ENCODE measurements around the gene PIGR. TPM values are rescaled to one million over a fixed set of nuclear protein-coding genes. Genes with fewer than 3 reads are reported as not detected.
A peak's percentile ranks its signal among the peaks of the same experiment; 100 is the strongest.

Gene PIGR
- total RNA-seq, 2 donors from 2014 or later = not detected

DNA sequence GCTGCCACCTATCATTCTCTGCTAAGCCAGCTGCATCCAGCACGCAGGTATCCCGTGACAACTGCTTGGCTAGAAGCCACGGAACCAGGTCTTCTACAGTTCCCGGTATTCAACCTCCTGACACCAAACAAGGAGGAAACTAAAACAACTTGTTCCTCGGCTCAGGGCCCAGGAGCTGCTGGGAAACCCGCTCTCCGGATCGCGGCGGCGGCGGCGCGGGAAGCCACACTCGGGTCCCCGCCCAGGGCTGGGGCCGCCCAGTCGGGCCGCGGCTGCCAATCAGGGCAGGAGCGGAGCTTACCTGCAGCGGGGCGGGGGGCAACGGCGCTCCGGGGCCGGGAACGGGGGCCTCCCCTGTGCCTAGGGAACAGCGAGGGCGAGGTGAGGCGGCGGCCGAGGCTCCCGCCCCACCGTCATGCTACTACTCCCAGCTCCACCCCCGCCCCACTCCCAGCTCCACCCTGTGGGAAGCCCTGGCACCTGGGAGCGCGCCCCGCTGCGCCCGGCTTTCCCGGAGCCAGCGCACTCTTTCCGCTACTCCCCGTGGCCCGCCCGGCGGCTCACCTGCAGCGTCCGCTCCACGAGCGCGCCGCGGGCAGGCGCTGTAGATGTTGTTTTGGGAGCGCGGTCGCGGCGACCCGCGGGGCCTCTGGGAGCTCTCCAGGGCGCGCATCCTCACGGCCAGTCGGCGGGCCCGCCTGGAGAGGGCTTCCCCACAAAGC lies 36.9 kb downstream of the PIGR start:
- no peaks in the 10 kb centered on the region for H3K4me1 ChIP-seq (ENCODE audit: control insufficient read depth, insufficient read depth, low read length)
- H3K27ac Mint-ChIP-seq = no peak overlapping the region
- no peaks in the 10 kb centered on the region for H3K36me3 ChIP-seq (ENCODE audit: control insufficient read depth, insufficient read depth, low read length)
- no peaks in the 10 kb centered on the region for H3K36me3 Mint-ChIP-seq (ENCODE audit: low read depth)
- DNase-seq = peak; percentile 90
- peaks cover 73% of the 10 kb centered on the region for H3K27me3 Mint-ChIP-seq (ENCODE audit: insufficient read depth)
- H3K9me3 Mint-ChIP-seq = no peaks in the 10 kb centered on the region
- TF ChIP-seq, protein P1, sequence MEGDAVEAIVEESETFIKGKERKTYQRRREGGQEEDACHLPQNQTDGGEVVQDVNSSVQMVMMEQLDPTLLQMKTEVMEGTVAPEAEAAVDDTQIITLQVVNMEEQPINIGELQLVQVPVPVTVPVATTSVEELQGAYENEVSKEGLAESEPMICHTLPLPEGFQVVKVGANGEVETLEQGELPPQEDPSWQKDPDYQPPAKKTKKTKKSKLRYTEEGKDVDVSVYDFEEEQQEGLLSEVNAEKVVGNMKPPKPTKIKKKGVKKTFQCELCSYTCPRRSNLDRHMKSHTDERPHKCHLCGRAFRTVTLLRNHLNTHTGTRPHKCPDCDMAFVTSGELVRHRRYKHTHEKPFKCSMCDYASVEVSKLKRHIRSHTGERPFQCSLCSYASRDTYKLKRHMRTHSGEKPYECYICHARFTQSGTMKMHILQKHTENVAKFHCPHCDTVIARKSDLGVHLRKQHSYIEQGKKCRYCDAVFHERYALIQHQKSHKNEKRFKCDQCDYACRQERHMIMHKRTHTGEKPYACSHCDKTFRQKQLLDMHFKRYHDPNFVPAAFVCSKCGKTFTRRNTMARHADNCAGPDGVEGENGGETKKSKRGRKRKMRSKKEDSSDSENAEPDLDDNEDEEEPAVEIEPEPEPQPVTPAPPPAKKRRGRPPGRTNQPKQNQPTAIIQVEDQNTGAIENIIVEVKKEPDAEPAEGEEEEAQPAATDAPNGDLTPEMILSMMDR (conservative IDR thresholded peaks at IDR 0.05) = peak; percentile 2
- H3K9ac ChIP-seq (ENCODE audit: extremely low read depth, low read length, poor library complexity, severe bottlenecking) = no peak overlapping the region
- peaks cover 61% of the 10 kb centered on the region for H3K27me3 ChIP-seq (ENCODE audit: control insufficient read depth, insufficient read depth, low read length, poor library complexity, severe bottlenecking)
- WGBS, 2 experiments (ENCODE audit: insufficient coverage in 1 of 2, insufficient read length in 1 of 2) = 1 to 2% methylated on average over 32 to 69 of the region's 69 CpGs
- H3K4me1 Mint-ChIP-seq = peaks cover 4% of the 10 kb centered on the region
- H3K4me3 Mint-ChIP-seq = peak overlapping the region; percentile 54
- H3K9me3 ChIP-seq (ENCODE audit: control insufficient read depth, low read length) = no peaks in the 10 kb centered on the region
- no peak overlapping the region for H3K27ac ChIP-seq (ENCODE audit: low read depth, low read length)
- peak overlapping the region; percentile 77 for H3K4me3 ChIP-seq (ENCODE audit: low read length)

DNA sequence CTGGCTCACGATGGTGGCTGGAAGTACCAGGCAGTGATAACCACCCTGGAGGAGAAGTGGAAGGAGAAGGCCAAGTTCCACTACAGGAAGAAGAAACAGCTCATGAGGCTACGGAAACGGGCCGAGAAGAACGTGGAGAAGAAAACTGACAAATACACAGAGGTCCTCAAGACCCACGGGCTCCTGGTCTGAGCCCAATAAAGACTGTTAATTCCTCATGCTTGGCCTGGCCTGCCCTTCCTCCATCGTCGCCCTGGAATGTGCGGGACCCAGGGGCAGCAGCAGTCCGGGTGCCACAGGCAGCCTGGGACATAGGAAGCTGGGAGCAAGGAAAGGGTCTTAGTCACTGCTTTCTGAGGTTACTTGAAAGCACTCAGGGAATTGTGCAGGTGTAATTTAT lies 38.2 kb downstream of the PIGR start:
- peaks cover 4% of the 10 kb centered on the region for H3K4me1 Mint-ChIP-seq
- H3K27me3 Mint-ChIP-seq (ENCODE audit: insufficient read depth) = peaks cover 69% of the 10 kb centered on the region
- no peaks in the 10 kb centered on the region for H3K9me3 ChIP-seq (ENCODE audit: control insufficient read depth, low read length)

DNA sequence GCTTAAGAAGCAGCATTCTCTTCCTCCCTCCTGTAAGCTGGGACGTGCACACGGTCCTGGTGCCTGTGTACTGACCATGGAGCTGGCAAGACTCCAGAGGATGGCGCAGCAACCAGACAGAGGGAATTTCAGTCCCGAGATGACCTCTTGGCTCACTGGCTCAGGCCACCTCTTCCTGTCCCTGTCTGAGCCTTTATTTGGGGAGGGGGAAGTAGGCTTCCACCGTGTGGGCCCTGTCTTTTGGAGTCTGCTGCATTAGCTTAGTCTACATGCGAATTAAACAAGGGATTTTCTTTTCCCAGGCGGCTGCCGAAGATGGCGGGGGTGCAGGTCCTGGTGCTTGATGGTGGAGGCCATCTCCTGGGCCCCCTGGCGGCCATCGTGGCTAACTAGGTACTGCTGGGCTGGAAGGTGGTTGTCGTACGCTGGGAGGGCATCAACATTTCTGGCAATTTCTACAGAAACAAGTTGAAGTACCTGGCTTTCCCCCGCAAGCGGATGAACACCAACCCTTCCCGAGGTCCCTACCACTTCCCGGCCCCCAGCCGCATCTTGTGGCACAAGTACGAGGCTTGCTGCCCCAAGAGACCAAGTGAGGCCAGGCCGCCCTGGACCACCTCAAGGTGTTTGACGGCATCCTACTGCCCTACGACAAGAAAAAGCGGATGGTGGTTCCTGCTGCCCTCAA lies 38.8 kb downstream of the PIGR start:
- Mint-ChIP-seq H3K27ac (no peak overlapping the region), H3K27me3 (ENCODE audit: insufficient read depth) (peaks cover 66% of the 10 kb centered on the region), H3K4me1 (peaks cover 4% of the 10 kb centered on the region), H3K4me3 (no peak overlapping the region), H3K36me3 (ENCODE audit: low read depth) (no peaks in the 10 kb centered on the region), H3K9me3 (no peaks in the 10 kb centered on the region)
- Histone ChIP-seq H3K9me3 (ENCODE audit: control insufficient read depth, low read length) (no peaks in the 10 kb centered on the region), H3K27me3 (ENCODE audit: control insufficient read depth, insufficient read depth, low read length, poor library complexity, severe bottlenecking) (peaks cover 60% of the 10 kb centered on the region), H3K9ac (ENCODE audit: extremely low read depth, low read length, poor library complexity, severe bottlenecking) (no peak overlapping the region), H3K27ac (ENCODE audit: low read depth, low read length) (no peak overlapping the region), H3K4me3 (ENCODE audit: low read length) (no peak overlapping the region), H3K4me1 (ENCODE audit: control insufficient read depth, insufficient read depth, low read length) (no peaks in the 10 kb centered on the region), H3K36me3 (ENCODE audit: control insufficient read depth, insufficient read depth, low read length) (no peaks in the 10 kb centered on the region)
- peak; percentile 78 for DNase-seq
- WGBS, 2 experiments (ENCODE audit: insufficient coverage in 1 of 2, insufficient read length in 1 of 2) = 79 to 87% methylated on average over 15 to 23 of the region's 23 CpGs
- TF ChIP-seq, protein P1 (conservative IDR thresholded peaks at IDR 0.05) = peak; percentile 68

More for the DNA sequence above, 38.2 kb downstream of the PIGR start:
- TF ChIP-seq, protein P1 (conservative IDR thresholded peaks at IDR 0.05) = no peak
- H3K4me3 Mint-ChIP-seq = no peak overlapping the region
- Histone ChIP-seq H3K9ac (ENCODE audit: extremely low read depth, low read length, poor library complexity, severe bottlenecking) (no peak overlapping the region), H3K4me1 (ENCODE audit: control insufficient read depth, insufficient read depth, low read length) (no peaks in the 10 kb centered on the region), H3K27ac (ENCODE audit: low read depth, low read length) (no peak overlapping the region), H3K4me3 (ENCODE audit: low read length) (no peak overlapping the region), H3K27me3 (ENCODE audit: control insufficient read depth, insufficient read depth, low read length, poor library complexity, severe bottlenecking) (peaks cover 59% of the 10 kb centered on the region), H3K36me3 (ENCODE audit: control insufficient read depth, insufficient read depth, low read length) (no peaks in the 10 kb centered on the region)
- H3K27ac Mint-ChIP-seq = no peak overlapping the region
- no peaks in the 10 kb centered on the region for H3K36me3 Mint-ChIP-seq (ENCODE audit: low read depth)
- WGBS, 2 experiments (ENCODE audit: insufficient coverage in 1 of 2, insufficient read length in 1 of 2) = 92 to 94% methylated on average over 2 to 10 of the region's 10 CpGs
- DNase-seq = no peak
- no peaks in the 10 kb centered on the region for H3K9me3 Mint-ChIP-seq
